GM18507 (cell line): Measurements from ENCODE around the gene CAP1.
"Not testable (repeated sequence)": the region's sequence is repeated elsewhere in the genome, so short reads cannot be mapped to it uniquely, and the experiment has no call there.

Experiments used
- DNase-seq: peaks from one replicate; pipeline ENCODE4 v3.0.0; 2011; ENCODE audit warnings: low read depth; ENCODE audit not compliant: insufficient read length; ENCODE audit errors: extremely low spot score
- FAIRE-seq: peaks from 2 replicates; lab custom pipeline; 2011; peaks lifted over from hg19 to GRCh38; lab: Jason Lieb, UNC

Gene CAP1

DNA sequence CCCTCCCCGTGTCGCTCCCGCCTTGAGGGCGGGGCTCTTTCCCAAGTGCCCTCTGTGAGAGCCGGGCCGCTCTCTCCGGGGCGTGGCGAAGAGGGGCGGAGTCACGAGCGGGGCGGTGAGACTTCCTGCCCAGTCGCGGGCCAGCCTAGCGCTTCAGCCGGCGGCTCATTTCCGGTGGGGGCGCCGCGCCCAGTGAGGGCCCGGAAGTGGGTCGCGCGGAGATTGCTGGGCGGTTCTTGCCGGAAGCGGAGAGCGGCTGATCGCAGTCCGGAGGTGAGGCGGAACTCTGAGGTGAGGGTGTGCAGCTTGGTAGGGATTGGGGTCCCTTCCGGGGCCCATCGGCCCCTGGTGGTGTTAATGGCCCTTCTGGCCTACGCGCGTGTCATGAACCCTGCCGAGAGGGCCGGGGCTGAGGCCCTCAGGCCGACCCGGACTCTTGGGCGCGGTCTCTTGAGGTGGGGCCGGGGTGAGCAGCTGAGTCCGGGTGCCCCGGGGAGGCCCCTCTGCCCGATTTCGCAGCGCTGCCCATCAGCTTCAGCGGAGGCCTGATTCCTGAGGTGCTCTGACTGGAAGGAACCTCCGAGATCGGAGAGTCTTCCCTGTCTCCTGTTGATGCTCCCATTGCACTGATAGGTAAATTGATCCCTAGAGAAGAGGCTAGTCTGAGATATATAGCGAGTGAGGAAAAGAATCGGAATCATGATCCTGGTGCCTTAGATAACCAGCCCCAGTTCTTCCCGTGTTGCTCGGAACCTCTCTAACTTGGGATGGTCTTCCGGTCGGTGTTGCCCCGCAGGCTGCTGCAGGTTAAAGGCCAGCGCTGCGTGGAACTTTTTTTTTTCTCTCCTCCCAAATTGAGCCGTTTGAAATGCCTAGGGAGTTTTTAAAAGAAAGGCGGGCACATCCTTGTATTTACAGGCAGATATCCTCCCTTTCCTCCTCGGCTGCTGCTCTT lies at the start of gene CAP1:
Gene CAP1, plus strand, starts transcription at position 219 of the 955 bp plus-strand sequence. CDS start 18,618 bp downstream, outside the sequence.
- peak; percentile 96 for FAIRE-seq

GRCh38 chr1:39992234-39992633 lies 48.3 kb upstream of the CAP1 start:
- no peak for DNase-seq
- FAIRE-seq = no peak

More for the DNA sequence above, at the start of gene CAP1:
- DNase-seq = peak; percentile 91

DNA sequence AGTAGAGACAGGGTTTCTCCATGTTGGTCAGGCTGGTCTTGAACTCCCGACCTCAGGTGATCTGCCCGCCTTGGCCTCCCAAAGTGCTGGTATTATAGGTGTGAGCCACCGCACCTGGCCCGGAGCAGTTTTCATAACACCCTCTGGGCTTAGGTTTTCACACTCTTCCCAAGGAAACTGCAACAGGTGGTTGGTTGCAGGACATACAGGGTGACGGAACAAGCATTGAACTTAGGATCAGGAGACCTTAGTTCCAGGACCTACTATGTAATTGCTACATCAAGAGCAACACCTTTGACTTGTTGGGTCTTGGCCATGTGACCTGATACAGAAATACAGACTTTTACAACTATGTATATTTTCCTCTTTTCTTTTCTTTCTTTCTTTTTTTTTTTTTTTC lies 47.6 kb upstream of the CAP1 start:
- no peak for DNase-seq
- no peak for FAIRE-seq

- DNase-seq = peak; percentile 51
Observed at GRCh38 chr1:39995973-39996393, 44.5 kb upstream of the CAP1 start.

DNA sequence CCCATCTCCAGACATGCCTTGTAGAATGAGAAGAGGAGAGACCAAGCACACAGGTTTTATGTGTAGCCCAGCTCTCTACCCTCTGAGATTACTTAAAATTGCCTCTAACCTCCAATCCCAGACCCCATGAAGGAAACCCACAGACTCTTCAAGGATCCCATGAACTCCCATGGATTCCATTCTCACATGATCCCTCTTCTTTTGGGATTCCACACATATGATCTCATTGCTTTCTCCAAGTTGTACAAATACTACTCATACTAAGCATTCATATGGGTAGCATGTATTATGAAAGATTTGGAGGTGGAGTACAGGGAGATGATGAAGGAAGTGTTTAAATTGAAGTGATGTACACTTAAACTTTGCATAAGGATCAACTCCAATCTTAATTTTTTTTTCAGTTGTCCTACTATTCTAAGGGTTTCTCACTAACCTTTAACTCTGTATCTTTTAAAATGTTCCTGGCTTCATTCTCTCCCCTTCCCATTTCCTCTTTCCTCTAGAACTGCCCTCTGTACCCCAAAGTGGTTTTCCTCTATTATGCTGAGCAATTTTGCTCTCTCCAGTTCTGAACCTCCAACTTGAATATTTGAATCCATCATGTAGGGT lies 44.0 kb upstream of the CAP1 start:
- DNase-seq (no peak), FAIRE-seq (no peak)

More at GRCh38 chr1:39995973-39996393, 44.5 kb upstream of the CAP1 start:
- FAIRE-seq = peak; percentile 91

DNA sequence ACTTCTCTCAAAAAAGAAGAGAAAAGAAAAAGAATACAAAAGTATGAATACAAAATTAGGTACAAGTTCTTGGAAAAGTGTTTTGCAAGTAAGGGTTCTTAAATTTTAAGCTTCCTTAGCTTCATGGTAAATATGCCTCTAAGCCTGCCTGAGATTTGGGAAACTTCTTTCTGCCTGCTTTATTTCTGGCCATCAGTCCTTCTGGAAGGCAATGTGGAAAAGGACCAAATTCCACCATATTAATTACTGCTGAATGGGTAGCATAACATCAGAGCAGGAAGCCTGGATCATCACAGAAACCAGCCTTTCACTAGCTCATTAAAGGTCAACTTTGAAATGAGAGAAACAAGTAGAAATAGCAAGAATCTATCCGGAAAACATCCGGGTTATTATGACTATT lies 39.1 kb upstream of the CAP1 start:
- FAIRE-seq = no peak
- no peak for DNase-seq

GRCh38 chr1:40003156-40004093 lies 37.1 kb upstream of the CAP1 start:
- DNase-seq (peak; percentile 36), FAIRE-seq (peak; percentile 83)

DNA sequence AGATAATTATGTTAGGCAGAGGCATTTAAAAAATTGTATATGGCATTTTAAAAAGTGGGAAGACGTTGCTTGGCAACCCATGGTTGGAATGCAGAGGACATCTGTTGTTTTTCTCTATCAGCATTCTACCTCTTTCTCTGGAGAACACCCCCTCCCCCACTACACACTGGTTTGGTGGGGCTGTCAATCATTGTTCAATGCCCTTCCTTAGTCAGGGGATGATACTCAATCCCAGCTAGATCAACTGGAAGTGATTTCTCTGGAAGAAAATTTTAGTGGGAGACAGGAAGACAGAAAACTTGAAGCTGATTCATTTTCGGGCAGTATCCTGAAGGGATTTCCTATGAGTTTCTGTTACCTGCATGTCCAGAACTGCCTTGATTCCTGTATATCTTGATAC lies 35.7 kb upstream of the CAP1 start:
- no peak for FAIRE-seq
- no peak for DNase-seq

DNA sequence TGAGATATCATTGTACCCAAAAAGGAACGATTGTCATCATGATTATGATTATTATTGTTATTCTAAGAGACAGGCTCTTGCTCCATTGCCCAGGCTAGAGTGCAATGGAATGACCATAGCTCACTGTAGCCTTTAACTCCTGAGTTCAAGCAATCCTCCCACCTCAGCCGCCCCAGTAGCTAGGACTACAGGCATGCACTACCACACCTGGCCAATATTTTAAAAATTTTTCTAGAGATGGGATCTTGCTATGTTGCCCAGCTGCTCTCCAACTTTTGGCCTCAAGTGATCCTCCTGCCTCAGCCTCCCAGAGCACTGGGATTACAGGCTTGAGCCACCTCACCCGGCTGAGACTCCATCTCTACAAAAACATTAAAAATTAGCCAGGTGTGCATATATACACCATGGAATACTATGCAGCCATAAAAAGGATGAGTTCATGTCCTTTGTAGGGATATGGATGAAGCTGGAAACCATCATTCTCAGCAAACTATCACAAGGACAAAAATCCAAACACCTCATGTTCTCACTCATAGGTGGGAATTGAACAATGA lies 33.0 kb upstream of the CAP1 start:
- DNase-seq, FAIRE-seq: not testable (repeated sequence)

- no peak for DNase-seq
- no peak for FAIRE-seq
Observed at GRCh38 chr1:40011198-40011597, 29.3 kb upstream of the CAP1 start.

- no peak for DNase-seq
- no peak for FAIRE-seq
Observed at GRCh38 chr1:40014253-40014706, 26.2 kb upstream of the CAP1 start.

DNA sequence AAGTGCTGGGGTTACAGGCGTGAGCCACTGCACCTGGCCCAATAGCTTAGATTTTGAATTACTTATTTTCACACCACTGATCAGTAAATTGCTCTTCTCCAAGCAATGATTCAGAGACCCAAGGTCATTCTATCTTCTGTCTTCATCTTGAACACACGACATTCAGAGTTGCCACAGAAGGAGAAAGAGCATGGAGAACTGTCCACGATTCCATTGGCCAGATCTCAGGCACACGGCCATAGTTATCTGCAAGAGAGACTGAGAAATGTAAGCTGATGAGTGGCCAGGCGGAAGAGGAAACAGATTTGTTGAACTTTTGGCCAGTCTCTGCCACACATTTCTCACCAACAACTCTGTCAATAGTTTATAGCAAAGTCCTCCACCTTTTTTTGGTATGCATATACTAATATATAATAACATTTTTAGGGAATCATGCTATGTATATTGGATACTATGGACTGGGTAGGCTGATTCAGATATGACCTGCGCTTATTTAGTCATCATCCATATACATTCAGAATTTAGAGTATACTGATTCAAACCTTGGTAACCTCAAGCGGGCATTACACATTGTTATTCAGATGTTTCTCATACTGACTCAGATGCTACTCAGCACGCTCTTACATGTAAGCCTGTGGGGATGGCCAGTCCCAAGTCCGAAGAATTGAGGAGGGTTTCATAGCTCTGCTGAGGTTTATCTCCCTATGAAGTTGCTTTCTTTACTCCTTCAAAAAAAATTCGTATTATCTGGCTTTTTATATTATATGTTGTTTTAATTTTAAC lies 25.5 kb upstream of the CAP1 start:
- FAIRE-seq (no peak), DNase-seq (no peak)

- FAIRE-seq (peak; percentile 21), DNase-seq (no peak)
Observed at GRCh38 chr1:40017951-40018575, 22.5 kb upstream of the CAP1 start.

- peak; percentile 36 for FAIRE-seq
- no peak for DNase-seq
Observed at GRCh38 chr1:40020447-40021085, 20.0 kb upstream of the CAP1 start.

GRCh38 chr1:40023379-40023944 lies 17.1 kb upstream of the CAP1 start:
- FAIRE-seq (no peak), DNase-seq (no peak)

GRCh38 chr1:40024671-40025070 lies 15.9 kb upstream of the CAP1 start:
- DNase-seq = no peak
- no peak for FAIRE-seq

DNA sequence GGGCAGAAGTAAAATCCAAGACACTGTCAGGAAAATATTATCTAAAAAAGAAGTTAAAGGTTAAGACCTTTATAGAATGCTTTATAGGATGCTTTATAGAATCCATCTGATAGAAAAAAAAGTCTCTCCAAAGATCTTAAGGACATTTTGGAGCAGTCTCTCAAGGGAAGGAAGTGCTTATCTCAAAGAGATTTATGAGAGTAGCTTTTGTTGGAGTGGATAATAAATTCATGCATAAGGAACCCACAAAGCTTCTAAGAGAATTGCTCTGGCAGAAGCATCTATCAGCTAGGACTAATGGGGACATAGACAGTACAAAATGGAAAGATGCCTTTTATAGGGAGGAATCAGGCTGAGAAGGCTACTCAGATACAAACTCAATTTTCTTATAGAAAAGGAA lies 12.9 kb upstream of the CAP1 start:
- no peak for FAIRE-seq
- DNase-seq = no peak
